Kidney capillary endothelial cell (primary cell): ENCODE results near the gene SIGLEC5.
A peak's percentile ranks its signal among the peaks of the same experiment; 100 is the strongest.

Source experiments
- DNase-seq: peaks from one replicate; pipeline ENCODE4 v3.0.0-alpha.2; 2018; ENCODE audit warnings: low spot score

Gene SIGLEC5

DNA sequence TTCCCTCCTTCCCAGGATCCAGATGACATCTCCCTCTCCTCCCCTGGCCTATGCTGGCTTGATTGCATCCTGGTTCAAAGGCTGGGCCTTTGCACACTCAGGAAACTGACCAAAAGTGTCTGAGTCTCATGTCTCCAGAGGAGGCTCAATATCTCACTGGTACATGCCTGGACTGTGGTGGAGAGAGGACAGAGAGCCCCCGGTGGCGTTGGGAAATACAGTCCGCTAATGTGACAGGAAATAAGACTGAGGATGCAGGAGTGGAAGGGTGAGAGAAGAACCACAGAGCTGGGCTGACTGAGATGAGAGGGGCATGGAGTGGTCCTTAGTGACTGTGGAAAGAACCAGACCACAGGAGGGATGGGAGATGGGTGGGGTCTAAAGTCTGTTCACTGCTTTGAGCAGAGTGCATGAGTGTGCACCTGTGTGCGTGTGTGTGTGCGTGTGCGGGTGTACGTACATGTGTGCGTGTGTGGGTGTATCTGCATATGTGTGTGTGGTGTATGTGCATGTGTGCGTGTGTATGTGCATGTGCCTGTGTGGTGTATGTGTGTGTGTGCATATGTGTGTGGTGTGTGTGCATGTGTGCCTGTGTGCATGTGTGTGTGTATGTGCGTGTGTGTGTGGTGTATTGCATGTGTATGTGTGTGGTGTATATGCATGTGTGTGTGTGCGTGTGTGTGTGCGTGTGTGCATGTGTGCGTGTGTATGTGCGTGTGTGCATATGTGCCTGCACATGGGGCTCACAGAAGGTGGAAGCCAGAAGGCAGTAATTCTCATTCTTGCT lies 1.9 kb downstream of the SIGLEC5 start:
- DNase-seq, result no peak

DNA sequence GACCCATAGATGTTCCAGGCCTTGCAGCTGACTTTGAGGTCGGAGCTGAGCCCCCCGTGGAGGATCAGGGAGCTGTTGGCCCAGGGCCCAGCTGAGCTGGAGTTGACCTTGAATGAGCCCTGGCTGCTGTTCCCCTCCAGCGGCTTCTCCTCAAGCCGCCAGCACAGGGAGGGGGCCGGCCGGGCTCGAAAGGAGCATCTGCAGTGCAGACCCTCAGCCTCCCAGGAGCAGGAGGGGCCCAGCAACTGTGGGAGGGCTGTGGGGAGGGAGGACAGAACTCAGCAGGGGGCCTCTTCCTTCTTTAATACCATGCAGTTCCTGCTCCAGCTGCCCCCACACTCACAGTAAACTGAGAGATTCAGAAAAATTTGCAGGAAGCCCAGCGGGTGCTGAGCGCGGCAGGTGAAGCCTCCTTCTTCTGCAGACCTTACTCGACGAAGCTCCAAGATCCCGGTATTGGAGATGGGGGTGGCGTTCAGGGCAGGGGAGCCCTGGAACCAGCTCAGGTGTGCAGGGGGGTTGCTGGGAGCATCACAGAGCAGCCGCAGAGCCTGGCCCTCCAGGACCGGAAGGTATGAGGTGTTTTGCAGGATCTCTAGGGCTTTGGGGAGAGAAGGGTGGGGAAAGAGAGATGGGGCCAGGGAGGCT lies 2.6 kb downstream of the SIGLEC5 start:
- no peak for DNase-seq

GRCh38 chr19:51626675-51627074 lies 3.5 kb downstream of the SIGLEC5 start:
- DNase-seq, result no peak

GRCh38 chr19:51621178-51621577 lies 9.0 kb downstream of the SIGLEC5 start:
- DNase-seq, result no peak

- no peak for DNase-seq
Measured at GRCh38 chr19:51615991-51616390, 14.2 kb downstream of the SIGLEC5 start.

GRCh38 chr19:51614789-51615188 lies 15.4 kb downstream of the SIGLEC5 start:
- DNase-seq, result no peak

GRCh38 chr19:51610576-51610975 lies 19.6 kb downstream of the SIGLEC5 start:
- DNase-seq, result no peak

- DNase-seq, result peak; percentile 46
Measured at GRCh38 chr19:51607920-51608562, 22.2 kb downstream of the SIGLEC5 start.

DNA sequence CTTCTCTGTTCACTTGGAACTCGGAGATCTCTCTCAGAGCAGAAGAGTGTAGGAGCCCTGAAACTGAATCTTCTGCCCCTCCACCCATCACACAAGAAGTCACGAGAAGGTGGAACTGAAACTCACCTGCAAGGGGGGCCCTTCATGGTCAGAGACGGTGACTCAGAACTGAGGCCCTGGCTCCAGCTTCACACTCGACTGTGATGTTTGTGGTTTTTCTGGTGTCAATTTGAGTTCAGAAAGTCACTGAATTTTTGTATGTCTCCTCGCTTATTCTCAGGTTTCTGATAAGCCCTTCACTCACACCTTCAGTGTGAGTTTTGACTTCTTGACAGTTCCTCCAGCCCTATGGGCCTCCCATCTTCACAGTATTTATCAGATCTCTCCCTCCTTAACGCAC lies 23.1 kb downstream of the SIGLEC5 start:
- no peak for DNase-seq

DNA sequence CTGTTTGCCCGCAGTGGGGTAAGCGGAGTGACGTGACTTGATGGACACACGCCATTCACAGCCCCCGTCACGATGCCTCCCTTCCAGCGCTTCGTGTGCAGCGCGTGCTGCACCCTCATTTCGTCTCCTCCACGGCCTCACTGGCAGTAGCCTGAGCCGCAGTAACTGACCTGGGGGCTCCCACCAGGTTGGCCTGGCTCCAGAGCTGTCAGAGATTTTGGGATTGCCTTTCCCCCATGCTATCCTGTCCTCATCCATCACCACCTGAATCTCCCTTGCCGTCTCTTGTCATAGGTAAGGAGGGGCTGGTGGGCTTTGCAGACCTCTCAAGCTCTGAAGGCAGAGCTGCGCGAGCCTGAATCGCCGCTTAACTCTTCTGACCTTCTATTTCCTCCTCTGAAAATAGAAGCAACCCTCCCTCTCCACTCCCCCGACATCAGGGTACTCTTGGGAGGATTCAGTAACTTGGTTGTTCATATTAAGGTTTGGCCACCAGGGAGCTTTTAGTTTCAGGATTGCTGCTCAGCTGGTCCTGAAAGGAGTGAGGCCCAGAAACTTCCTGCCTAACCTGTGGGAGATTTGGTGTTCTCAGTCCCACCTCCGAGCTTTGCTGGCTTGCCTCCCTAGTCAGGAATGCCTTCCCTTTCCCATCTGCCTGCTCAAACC lies 27.9 kb downstream of the SIGLEC5 start:
- DNase-seq, result no peak

GRCh38 chr19:51600940-51601580 lies 29.1 kb downstream of the SIGLEC5 start:
- no peak for DNase-seq

- DNase-seq, result no peak
Measured at GRCh38 chr19:51599084-51599483, 31.1 kb downstream of the SIGLEC5 start.

GRCh38 chr19:51598159-51598915 lies 31.9 kb downstream of the SIGLEC5 start:
- DNase-seq, result no peak

DNA sequence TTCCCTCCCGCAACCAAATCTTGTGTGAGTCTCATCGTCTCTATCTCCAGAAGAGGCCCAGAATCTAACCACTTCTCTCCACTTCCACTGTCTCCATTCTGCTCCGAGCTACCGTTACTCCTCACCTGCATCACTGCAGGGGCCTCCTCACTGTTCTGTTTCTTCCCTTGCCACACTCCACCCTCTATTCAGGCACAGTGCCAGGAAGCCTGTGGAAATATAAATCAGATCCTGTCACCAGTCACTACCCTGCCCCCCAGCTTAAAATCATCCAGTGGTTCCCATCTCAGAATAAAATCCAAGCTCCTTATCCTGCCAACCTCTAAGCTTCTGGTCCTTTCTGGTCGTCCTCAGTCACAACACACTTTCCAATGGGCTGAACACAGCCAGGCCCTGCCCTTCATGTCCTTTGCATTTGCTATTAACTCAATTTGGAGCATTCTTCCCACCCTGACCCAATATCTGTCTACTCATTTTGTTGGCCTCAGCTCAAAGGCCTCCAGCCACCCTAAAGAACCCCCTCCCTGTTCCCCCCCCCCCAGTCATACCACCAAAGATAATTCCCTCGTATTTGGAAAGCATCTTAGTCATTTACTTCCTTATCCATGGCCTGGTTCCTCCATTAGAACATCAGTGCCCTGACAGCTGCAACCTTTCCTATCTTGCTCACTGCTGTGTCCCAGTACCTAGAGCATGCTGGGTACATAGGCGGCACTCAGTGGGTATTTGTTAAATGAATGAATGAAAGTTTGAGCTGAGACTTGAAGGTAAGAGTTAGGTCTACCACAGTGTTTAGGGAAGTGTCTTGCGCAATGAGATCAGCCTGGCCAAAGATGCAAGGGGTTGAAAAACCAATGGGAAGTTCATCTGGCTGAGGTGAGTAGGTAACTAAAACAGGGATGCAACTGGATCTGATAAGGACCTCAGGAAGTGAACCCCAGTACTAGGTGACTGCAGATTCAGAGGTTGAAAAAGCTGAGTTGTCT lies 34.7 kb downstream of the SIGLEC5 start:
- no peak for DNase-seq

DNA sequence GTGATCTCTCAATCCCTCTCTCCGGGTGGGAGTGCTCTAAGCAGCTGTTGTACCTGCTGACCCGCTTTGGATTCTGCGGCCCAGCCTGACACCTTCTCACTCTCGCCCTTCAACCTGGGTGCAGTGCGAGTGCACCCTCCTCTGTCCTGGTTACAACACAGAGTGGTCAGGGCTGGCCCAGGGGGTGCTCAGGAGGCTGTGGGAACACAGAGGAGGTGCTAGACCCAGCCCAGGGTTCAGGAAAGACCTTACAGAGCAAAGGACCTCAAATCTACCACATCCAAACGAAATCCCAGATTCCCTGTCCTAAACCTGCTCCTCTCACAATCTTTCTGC lies 35.5 kb downstream of the SIGLEC5 start:
- DNase-seq, result peak; percentile 2

GRCh38 chr19:51593969-51594773 lies 36.0 kb downstream of the SIGLEC5 start:
- DNase-seq, result peak; percentile 94

DNA sequence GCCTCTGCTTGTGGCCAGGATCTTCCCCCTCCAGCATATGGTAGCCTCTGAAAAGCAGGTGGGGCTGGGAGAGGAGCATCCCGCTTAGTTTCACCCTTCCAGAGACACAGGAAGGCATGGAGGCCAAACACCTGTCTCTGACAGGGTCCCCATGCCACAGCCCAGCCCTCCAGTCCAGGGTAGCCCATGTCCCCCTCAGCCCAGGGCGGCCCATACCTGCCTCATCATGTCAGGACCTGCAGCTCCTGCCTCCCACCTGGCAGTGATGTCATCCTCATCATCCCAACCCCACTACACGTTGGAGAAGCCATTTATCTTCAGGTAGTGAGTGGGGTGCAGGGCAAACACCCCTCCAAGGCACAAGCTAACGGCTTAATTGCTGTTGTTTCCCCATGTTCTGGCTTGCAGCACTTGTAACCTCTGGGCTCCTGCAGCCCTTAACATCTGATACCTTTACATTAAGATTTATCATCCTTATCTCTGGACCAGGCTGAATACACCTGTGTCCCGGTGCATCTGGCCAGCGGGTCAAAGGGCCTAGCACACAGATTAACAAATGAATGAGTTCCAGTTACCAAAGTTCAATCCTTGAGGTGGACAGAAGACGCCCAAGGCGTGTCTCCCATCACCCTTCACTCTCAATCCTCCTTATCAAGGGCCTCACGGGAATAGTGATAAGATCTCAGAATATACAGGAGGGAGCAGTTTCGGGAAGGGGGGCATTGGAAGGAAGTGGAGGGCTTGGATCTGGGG lies 36.9 kb downstream of the SIGLEC5 start:
- no peak for DNase-seq

DNA sequence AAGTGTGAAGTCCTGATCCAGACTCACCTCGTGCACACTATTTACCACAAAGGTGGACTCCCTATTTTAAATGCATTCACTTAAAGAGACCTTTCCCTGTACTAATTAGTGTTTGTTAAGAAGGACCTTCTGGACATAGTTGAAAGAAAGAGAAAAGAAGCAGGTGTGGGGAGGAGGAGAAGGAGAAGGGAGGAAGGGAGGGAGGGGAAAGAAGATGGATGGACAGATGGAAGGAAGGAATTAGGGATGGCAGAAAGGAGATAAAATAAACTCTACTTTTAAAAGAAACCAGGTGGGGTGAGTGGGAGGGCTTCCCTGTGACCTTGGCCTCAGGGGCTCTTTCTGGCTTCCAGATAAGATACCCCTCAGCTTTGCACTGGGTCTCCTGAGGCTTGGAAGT lies 37.7 kb downstream of the SIGLEC5 start:
- no peak for DNase-seq

GRCh38 chr19:51590441-51590840 lies 39.8 kb downstream of the SIGLEC5 start:
- no peak for DNase-seq
